NCI-H1436 treated with DMSO at 0.1 percent for 48 hours (cell line): Measurements from ENCODE around the gene KCNJ13.

Experiments used
- DNase-seq: peaks from one replicate; lab custom pipeline; 2025; lab: John Stamatoyannopoulos, UW

The KCNJ13 gene

DNA sequence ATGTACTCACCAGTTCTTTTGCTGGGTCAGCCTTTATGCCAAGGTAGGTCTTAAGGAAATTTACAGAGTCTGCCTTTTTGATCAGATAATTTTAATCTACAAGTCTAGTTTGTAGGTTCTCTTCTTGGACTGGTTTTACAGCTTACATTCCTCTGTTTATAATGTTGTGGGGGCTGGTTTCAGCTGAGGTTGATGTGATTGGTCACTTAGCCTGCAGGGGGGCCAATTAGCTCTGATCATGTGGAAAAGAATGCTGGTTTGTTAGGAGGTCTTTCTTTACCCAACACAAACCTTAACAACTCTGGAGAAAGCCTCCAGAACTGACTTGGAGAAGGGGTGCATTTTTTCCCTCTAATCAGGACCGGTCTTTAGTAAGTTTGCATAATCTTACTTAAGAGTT lies at the start of gene KCNJ13:
Gene KCNJ13 (minus strand): TSS at position 131 of the 400 bp plus-strand sequence. CDS start 5,203 bp downstream, outside the sequence.
- no peak for DNase-seq

DNA sequence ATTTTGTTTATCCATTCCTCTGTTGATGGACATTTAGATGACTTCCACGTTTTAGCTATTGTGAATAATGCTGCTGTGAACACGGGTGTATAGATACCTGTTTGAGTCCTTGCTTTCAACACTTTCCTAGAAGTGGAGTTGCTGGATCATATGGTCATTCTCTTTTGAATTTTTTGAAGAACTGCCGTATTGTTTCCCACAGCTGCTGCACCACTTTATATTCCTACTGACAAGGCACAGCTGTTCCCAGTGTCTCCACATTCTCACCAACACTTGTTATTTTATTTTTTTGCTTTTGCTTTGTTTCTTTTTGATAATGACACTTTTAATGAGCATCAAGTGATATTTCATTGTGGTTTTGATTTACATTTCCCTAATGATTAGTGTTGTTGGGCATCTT lies 41.4 kb upstream of the KCNJ13 start:
- no peak for DNase-seq

DNA sequence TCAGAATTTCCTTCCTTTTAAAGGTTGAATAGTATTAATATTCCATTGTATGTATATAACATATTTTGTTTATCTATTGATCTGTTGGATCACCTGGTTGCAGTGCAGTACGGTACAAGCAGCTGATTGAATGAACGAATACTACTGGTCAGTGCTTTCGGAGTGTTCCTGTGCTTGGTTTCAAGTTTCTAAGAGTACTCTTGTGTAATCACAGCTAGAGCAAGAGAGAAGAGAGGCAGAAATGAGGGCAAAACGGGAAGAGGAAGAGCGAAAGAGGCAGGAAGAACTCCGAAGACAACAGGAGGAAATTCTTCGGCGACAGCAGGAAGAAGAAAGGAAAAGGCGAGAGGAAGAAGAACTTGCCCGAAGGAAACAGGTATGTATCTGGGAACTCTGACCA lies 40.3 kb upstream of the KCNJ13 start:
- no peak for DNase-seq

DNA sequence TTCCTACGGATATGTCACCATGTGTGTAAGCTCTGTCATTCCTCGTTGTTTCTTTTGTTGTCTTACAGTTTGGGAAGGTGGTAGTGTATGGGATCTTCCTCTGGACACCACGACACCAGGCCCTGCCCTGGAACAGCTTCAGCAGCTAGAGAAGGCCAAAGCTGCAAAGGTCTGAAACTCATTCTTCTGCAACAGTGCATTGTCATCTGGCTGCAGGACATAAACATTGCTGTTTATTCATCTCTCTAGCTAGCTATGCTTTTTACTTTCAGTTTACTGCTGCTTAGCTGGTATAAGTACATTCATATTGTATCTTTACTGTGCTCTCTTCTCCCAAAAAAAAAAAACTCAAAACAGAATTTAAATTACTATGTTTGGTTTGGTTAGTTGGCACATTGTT lies 39.2 kb upstream of the KCNJ13 start:
- no peak for DNase-seq

DNA sequence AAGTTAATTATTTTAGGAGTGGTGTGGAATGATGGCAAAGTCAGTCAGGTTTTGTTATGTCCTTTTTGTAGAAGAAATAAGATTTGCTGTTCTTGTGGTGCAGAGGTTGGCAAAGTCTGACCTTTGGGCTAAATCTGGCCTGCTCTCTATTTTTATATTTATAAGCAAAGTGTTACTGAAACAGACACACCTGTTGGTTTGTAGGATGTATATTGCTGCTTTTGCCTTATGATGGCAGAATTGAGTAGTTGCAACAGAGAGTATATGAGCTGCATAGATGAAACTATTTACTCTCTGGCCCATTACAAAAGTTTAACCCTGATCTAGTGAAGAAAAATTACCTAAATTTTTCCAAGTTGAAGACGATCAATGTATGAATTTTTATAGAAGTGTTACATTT lies 34.1 kb upstream of the KCNJ13 start:
- DNase-seq: no peak

DNA sequence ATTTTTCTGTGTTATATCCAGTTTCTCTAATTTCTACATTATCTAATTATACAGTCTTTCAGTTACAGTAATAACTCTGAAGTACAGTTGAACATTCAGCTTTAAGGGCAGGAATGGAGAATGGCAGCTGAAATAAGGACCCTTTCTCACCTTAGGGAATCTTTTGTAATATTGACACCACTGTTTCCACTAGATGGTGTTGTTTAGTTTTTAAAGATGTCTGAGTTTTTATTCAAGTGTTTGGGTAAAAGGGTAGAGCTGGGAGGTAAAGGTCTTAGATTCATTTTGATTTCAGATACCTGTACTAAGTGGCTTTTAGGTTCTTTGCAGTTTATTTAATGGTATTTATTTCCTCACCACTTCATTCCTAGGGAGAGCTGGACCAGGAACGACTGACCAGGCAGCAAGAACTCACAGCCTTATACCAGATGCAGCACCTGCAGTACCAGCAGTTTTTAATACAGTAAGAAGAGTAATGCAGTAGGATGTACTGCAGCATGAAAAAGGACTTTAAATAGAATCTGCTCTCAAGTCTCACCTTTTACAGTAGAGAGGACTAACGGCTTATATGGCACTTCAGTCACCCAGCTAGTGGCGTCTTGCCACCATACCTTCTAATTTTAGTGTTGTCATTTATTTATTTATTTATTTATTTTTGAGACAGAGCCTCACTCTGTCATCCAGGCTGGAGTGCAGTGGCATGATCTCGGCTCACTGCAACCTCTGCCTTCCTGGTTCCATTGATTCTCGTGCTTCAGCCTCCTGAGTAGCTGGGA lies 33.2 kb upstream of the KCNJ13 start:
- no peak for DNase-seq

DNA sequence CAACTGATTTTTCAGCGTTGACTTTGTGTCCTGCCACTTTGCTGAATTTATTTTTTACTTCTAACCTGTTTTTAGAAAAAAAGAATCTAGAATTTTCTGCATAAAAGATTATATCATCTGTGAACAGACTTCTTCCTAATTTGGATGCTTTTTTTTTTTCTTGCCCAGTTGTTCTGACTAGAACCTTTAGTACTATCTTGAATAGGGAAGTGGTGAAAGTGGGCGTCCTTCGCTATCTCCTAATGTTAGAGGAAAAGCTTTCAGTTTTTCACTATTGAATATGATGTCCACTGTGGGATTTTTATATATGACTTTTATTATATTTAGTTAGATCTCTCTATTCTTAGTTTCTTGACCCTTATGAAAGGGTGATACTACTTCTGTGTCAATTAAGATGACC lies 25.7 kb upstream of the KCNJ13 start:
- no peak for DNase-seq

DNA sequence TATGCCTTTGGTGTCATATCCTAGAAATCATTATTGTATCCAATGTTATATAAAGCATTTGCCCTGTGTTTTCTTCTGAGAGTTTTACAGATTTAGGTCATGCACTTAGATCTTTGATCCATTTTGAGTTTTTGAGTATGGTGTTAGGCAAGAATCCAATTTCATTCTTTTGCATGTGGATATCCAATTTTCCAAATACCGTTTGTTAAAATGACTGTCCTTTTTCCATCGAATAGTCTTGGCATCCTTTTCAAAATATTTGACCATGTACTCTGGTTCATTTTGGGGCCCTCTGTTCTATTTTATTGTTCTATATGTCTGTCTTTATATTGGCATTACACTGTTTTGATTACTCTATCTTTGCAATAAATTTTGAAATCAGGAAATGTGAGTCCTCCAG lies 23.8 kb upstream of the KCNJ13 start:
- DNase-seq: no peak

DNA sequence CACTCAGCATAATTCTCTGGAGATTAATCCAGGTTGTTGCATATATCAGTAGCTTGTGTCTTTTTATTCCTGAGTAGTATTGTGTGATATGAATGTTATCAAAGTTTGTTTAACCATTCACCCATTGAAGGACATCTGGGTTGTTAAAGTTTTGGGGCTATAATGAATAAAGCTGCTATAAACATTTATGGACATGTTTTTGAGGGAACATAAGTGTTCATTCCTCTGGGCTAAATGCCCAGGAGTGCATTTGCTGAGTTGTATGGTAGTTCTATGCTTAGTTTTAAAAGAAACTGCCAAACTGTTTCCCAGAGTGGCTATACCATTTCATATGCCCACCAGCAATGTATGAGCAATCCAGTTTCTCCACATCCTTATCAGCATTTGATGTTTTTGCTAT lies 21.8 kb upstream of the KCNJ13 start:
- DNase-seq: no peak

DNA sequence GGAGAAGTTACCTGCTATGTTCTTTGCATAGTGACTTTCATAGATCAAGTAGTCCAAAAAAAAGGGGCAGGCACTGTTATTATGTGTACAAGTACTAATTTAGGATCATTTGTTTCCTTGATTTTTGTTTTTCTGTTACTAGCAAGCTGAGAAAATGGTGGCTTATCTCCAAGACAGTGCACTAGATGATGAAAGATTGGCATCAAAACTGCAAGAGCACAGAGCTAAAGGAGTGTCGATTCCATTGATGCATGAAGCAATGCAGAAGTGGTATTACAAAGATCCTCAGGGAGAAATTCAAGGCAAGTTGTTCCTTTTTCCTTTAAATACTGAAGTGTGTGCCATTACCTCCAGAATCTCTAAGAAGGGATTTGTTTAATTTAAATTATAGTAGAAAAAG lies 19.6 kb upstream of the KCNJ13 start:
- no peak for DNase-seq

DNA sequence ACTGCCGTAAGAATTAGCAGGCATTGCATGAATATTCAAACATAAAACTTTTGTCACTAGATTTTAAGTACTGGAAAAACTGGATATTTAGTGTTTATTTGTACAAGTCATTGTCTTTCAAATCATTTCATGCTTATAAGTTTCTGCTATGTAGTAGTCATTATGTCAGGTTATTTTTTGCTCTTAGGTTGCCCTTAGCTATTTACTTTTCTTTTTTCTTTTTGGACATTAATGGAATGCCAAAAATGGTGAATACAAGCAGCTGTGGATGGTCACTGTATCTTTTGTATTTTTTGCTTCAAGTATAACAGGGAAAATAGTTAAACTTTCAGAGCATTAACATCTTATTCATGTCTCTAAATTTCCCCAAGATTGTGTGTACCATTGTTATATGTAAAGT lies 18.6 kb upstream of the KCNJ13 start:
- no peak for DNase-seq

DNA sequence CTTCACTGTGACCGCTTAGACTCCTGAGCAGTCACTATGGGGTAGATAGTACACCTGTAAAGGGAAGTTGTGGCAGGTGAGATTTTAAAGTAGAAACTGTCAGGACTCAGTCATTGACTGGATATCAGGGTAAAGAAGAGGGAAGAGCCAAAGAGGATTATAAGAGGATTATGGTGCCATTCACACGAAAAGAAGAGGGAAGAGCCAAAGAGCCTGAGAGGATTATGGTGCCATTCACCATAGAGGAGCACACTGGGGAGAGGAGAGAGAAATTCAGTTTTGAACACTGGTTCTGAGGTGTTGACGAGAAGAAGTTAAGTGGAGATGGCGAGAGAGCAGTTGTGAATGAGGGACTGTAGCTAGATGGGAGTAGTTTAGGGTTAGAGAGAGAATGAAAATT lies 16.9 kb upstream of the KCNJ13 start:
- DNase-seq: no peak

DNA sequence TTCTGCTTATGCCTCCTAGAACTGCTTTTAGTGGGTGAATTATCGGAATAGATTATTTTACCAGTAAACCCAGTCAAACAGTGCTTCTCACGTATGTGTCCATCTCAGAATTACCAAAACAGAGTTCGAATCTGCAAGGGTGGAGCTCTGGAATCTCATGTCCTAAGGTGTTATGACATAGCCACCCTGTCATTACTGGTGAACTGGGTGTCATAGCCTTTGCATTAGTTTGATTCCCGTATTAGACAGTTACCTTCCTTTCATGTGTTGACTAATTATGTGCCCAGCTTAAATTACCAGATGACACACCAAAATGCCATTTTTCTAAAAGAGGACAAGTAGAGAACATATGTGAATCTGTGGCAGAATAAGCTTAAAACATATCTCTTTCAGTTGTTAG lies 15.2 kb upstream of the KCNJ13 start:
- no peak for DNase-seq

DNA sequence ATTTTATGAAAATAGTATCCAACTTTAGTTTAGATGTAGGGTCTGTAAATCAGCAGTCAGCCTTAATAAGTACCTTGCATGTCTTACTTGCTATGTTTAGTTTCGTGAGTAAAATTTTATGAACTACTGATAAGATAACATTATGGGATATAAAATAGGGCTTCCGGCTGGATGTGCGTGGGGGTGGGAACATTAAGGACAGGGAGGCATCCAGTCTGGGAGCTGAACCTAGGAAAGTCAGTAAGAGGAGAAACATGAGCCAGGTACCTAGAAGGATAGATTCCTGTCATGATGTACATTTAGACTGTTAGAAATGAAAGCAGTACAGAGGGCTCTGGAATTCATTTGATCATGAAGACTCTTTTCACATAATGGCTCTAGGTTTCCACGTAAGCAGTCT lies 12.7 kb upstream of the KCNJ13 start:
- no peak for DNase-seq

DNA sequence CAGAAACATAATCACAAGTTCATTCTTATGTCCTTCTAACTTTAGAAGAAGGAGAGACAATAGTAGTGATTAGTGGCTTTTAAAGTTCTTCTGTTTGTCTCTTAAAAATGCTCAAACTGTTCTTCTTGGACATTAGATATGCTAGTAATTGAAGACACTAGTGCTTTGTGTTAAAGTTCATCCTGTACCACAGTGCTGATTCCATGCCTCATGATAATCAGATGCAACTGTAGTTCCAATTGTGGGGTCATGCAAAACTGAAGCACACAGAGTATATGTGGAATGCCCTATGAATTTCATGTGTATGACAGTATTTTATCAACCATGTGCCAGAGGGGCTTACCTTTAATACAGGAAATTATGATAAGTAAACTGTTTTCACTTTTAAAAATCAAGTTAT lies 11.4 kb upstream of the KCNJ13 start:
- no peak for DNase-seq

DNA sequence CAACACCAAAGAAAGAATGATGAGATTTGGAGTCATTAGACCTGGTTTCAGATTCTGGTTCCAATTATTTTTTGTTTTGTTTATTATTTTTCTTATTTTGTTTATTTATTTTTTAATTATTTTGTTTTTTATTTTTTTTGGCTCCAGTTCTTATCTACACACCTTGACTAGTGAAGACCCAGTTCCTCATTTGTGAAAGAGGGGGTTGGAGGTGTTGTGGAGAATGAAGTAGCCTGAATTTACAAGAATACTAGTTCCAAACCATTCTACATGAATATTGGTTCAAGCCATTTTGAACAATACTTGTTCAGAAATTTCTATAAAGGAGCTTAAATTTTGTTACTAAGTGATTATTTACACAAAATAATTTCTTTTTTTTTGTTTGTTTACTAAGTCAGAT lies 6.9 kb upstream of the KCNJ13 start:
- no peak for DNase-seq

DNA sequence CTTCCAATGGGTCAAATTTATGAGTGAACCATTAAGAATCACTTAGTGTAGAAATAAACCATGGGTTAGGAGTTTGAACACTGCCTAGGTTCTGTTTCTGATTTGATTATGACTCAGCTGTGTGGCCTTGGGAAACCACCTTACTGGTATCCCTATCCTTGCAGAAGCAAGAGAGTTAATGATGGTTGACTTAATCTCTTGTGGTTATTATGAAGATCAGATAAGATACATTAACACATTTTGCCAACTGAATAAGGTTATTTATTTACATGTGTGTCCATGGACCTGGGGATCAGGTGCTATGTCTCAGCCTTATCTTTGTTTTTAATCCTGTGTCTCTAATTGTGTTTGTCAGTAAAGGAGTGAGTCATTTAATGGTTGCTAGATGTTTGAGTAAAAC lies 5.4 kb upstream of the KCNJ13 start:
- DNase-seq: no peak

DNA sequence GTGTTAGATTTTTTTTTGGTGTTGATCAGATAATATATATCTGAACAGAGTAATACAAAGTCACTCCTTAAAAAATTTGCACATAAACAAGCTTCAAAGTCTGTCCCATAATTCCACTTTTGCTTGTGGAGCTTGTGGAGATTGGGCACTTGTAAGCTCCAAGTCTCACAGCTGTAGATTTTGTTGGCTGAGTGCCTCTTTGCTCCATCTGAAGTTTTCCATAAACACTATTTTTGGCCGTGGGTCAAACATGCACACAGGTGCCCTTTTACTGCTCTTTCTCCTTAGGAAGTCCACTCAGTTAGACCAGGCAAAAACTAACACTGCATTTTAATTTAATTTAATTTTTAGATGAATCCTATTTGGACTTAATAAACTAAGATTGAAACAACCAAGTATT lies 3.6 kb upstream of the KCNJ13 start:
- no peak for DNase-seq

DNA sequence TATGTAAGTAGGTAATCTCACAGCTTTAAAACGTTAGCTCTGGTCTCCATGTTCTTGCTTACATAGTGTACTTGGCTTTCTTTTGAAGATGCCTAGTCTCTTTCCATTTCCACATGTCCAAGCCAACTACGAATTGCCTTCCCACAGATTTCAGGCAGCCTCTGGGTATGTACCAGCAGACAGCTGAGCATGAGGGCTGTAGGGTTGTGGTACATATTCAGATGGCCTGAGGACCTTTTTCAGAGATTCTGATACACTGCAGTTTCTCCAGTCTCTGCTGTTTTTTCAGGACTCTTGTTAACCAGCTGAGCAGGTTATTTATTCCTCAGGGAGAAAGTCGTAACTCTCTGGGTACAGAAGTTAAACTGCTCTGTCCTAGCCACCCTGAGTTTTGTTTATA lies 3.1 kb upstream of the KCNJ13 start:
- no peak for DNase-seq

DNA sequence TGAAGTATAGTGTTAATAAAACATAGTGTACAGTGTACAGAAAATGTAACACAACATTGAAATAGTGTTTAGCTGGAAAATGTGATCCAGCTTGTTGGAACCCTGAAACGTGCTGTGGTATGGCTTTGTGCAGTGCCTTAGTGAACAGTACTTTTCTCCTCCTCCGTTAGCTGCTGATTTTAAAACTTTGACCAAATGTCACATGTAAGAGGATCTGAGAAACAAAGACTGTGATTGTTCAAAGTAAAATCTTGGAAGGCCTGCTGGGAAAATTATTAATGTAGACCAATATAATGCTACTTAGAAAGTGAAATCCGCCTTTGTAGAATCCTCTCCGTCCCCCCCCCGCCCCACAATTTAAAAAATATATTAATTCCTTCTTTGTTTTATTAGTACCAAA lies 911 bp upstream of the KCNJ13 start:
- no peak for DNase-seq

DNA sequence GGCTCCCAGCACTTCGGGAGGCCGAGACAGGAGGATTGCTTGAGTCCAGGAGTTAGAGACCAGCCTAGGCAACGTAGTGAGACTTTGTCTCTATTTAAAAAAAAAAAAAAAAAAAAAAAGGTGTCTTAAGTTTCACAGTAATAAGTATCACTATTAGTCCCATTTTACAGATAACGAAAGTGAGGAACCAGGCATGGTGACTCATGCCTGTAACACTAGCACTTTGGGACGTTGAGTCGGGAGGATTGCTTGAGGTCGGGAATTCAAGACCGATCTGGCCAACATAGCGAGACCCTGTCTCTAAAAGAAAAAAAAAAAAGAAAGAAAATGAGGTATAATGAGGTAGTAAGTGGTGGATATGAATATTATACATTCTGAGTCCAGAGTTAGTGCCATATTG lies 2.5 kb downstream of the KCNJ13 start:
- no peak for DNase-seq

DNA sequence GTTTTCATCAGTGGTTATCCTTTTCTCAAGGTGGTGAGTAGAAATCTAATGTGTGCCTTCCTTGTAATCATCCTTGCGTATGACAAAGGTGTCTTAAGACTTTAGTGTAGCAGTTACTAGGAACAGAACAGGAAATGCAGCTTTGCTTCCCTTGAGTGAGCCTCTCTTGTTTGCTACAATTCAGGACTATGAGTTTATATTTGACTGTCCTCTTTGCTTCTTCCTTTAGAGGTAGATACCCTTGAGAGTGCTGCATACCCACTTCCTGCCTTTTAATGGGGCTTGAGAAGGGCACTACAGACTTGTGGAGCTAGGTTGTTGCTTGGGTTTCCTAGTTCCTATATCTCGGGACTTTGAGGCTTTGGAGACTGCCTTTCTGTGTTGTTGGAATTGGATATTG lies 3.8 kb downstream of the KCNJ13 start:
- DNase-seq: no peak

DNA sequence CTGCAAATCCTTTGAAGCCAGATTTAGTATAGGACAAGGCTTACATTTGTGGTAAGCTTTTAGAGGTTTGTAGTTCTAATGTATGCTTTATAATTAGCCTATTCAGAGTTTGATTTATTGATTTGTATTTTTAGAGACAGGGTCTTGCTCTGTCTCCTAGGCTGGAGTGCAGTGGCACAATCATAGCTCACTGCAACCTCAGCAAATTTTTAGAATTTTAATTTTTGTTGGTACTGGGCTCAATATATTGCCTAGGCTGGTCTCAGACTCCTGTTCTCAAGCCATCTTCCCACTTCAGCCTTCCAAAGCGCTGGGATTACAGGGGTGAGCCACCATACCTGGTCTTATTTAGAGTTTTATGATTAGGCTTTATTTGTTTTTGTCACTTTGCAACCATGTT lies 4.5 kb downstream of the KCNJ13 start:
- no peak for DNase-seq

DNA sequence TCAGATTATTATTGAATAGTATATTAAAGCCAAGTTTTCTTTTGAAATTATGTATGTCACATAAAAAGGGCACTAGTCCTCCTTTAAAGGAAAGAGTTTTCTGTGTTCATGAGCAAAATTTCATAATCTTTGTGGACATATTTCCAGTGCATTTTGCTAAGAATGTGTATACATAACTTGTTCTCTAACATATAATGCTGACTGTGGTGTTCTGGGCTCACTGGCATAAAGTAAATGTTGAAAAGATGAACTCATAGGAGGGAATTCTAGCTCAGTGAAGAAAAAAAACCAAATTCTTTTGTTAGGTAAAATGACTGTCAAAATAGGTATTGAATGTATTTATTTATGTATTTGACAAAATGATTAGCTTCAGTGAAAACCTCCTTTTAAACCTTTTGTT lies 6.2 kb downstream of the KCNJ13 start:
- DNase-seq: no peak

DNA sequence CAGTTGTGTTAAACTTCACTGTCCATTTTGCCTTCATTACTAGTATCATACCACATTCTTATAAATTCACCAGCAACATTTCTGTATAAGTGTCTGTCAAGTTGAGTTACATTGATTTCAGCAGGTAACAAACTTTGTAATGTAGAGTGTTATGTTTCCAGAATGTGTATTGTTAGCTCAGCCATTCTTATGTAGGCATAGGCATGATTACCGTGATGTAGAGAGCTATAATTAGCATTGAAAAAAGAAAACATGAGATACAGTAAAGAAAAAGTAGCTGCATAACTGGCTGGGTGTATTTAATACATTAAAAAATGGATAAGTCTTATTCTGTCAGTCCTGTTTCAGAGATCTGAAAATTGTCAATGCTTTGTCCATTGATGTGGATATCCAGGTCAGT lies 8.5 kb downstream of the KCNJ13 start:
- no peak for DNase-seq
